Activated CD8-positive, alpha-beta memory T cell treated with anti-CD3 and anti-CD28 coated beads for 48 hours (primary cell): ENCODE data around the gene ATOH8.

Source experiments
- DNase-seq, 3 experiments: peaks; one replicate each; pipeline ENCODE4 v3.0.0-alpha.2; 2020; ENCODE audit warnings: low read depth in 2 of 3, low spot score in 2 of 3

Gene ATOH8

GRCh38 chr2:85800586-85800985 lies 46.8 kb downstream of the ATOH8 start:
- DNase-seq = no peak

GRCh38 chr2:85801871-85802270 lies 48.1 kb downstream of the ATOH8 start:
- no peak for DNase-seq

- DNase-seq = no peak
These were observed 48.7 kb downstream of the ATOH8 start for GRCh38 chr2:85802354-85803103.

- no peak for DNase-seq
These were observed 50.1 kb downstream of the ATOH8 start for GRCh38 chr2:85803704-85804425.

GRCh38 chr2:85804583-85804982 lies 50.8 kb downstream of the ATOH8 start:
- DNase-seq = no peak

- DNase-seq = no peak
These were observed 52.7 kb downstream of the ATOH8 start for GRCh38 chr2:85806358-85807118.

GRCh38 chr2:85807756-85808155 lies 54.0 kb downstream of the ATOH8 start:
- DNase-seq = no peak

- no peak for DNase-seq
These were observed 56.8 kb downstream of the ATOH8 start for GRCh38 chr2:85810371-85811179.

GRCh38 chr2:85811180-85812093 lies 57.6 kb downstream of the ATOH8 start:
- DNase-seq = no peak

- DNase-seq = no peak
These were observed 58.4 kb downstream of the ATOH8 start for GRCh38 chr2:85812094-85812735.

GRCh38 chr2:85813211-85813981 lies 59.6 kb downstream of the ATOH8 start:
- no peak for DNase-seq

- DNase-seq = peak; percentile 57 to 85 (median 81)
These were observed 60.4 kb downstream of the ATOH8 start for GRCh38 chr2:85813982-85814801.

GRCh38 chr2:85814802-85815550 lies 61.2 kb downstream of the ATOH8 start:
- no peak for DNase-seq

GRCh38 chr2:85819811-85820510 lies 66.2 kb downstream of the ATOH8 start:
- no peak for DNase-seq

GRCh38 chr2:85822766-85823165 lies 69.0 kb downstream of the ATOH8 start:
- no peak for DNase-seq

GRCh38 chr2:85823951-85824350 lies 70.2 kb downstream of the ATOH8 start:
- no peak for DNase-seq
